GM12875 (cell line): ENCODE results near the gene MYO15B.
A peak's percentile ranks its signal among the peaks of the same experiment; 100 is the strongest.

Experiments
- H3K4me3 ChIP-seq: one replicate; pipeline ENCODE4 v1.5.1; 2011; ENCODE audit warnings: low read depth, low read length, control low read depth
- CTCF ChIP-seq: IDR thresholded peaks from 2 replicates; pipeline ENCODE4 v1.5.1; 2011; ENCODE audit warnings: low read depth, mild to moderate bottlenecking, control low read depth, inconsistent platforms, low read length, moderate library complexity, borderline replicate concordance; ENCODE audit not compliant: insufficient read depth

MYO15B gene

GRCh38 chr17:75627094-75627493 lies 39.5 kb downstream of the MYO15B start:
- no peak for TF ChIP-seq CTCF
- no peak overlapping the region for H3K4me3 ChIP-seq

- no peak overlapping the region for H3K4me3 ChIP-seq
- TF ChIP-seq CTCF = no peak
These were observed 40.8 kb downstream of the MYO15B start for GRCh38 chr17:75628425-75628824.

GRCh38 chr17:75629157-75629556 lies 41.6 kb downstream of the MYO15B start:
- H3K4me3 ChIP-seq = no peak overlapping the region
- no peak for TF ChIP-seq CTCF

- no peak overlapping the region for H3K4me3 ChIP-seq
- TF ChIP-seq CTCF = no peak
These were observed 42.7 kb downstream of the MYO15B start for GRCh38 chr17:75630071-75630917.

GRCh38 chr17:75631353-75631752 lies 43.8 kb downstream of the MYO15B start:
- H3K4me3 ChIP-seq = no peak overlapping the region
- TF ChIP-seq CTCF = no peak

- no peak for TF ChIP-seq CTCF
- H3K4me3 ChIP-seq = no peak overlapping the region
These were observed 44.8 kb downstream of the MYO15B start for GRCh38 chr17:75632428-75632827.

GRCh38 chr17:75632863-75633485 lies 45.4 kb downstream of the MYO15B start, which contains the start of gene SMIM5:
Gene SMIM5 (plus strand): TSS chr17:75633434. CDS start chr17:75640202, 6,768 bp downstream.
- H3K4me3 ChIP-seq = no peak within 1 kb of the TSS
- peak; percentile 93 for TF ChIP-seq CTCF
